HG02678 (cell line): ENCODE measurements around the gene HBEGF.
"Not testable (repeated sequence)": the region's sequence is repeated elsewhere in the genome, so short reads cannot be mapped to it uniquely, and the experiment has no call there.

ENCODE experiments used
- ATAC-seq: cut with Tn5 transposase; IDR thresholded peaks from one replicate; pipeline ENCODE4 v1.9.1; 2021; ENCODE audit warnings: mild to moderate bottlenecking, moderate library complexity; ENCODE audit not compliant: unreplicated experiment

Gene HBEGF

GRCh38 chr5:140361901-140362300 lies 15.5 kb upstream of the HBEGF start:
- ATAC-seq: no peak

- ATAC-seq: no peak
These were observed 14.5 kb upstream of the HBEGF start for GRCh38 chr5:140360681-140361479.

- ATAC-seq: no peak
These were observed 13.7 kb upstream of the HBEGF start, which contains the start of gene SLC4A9 for GRCh38 chr5:140360101-140360500. TSS of gene SLC4A9 (plus strand) at chr5:140360194. CDS start at chr5:140360237, 43 bp downstream.

- no peak for ATAC-seq
These were observed 12.4 kb upstream of the HBEGF start for GRCh38 chr5:140358738-140359310.

DNA sequence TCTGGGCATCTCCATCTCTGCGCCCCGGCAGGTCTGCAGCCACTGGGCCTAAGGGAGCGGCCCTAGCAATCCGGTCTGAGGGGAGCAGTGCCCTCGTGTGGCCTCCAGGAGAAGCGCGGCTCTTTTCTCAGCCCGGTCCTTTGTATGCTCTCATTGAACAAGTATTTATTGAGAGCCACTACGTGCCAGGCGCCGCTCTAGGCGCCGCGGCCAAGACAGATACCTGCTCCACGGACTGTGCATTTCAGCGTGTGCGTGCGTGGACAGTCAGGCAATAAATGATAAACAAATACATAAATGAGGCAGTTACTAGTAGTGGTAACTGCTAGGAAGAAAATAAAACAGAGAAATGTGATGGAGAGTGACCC lies 11.3 kb upstream of the HBEGF start:
- ATAC-seq: peak; percentile 98

DNA sequence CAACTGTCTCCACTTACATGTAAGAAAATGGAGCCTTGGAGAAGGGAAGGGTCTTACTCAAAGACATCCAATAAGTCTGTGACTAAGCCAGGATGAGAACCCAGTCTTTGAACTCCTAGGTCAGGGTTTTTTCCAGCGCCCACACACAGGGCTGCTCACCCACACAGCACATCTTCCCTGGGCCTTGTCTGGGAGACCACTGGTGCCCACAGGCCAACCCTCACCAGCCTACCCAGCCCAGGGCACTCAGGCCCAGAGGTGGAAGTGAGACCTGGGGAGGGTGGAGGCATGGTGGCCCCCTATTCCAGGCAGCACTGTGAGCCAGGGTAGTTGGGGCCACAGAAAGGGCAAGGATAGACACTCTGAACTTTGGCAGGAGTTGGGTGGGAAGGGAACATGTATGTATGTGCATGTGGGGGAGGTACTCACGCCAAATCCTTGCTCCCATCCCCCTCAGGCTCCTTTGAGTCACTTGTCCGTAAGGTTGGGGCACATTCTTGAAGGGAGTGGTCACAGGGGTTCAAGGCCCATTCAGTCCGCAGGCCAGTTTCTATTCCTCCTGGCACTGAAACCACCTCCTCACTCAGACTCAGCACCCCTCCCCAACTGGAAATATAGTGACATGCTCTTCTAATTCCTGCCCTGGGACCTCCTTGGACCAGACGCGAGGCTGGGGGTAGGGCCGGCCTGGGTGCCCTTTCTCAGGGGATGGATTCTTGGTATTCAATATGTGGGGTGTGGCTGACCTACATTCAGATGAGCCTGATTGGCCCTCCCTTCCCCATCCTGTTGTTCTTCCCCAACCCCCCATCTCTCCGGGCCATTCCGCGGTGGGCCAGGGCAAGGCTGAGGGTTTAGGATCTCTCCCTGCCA lies 10.7 kb upstream of the HBEGF start:
- ATAC-seq: peak; percentile 25

DNA sequence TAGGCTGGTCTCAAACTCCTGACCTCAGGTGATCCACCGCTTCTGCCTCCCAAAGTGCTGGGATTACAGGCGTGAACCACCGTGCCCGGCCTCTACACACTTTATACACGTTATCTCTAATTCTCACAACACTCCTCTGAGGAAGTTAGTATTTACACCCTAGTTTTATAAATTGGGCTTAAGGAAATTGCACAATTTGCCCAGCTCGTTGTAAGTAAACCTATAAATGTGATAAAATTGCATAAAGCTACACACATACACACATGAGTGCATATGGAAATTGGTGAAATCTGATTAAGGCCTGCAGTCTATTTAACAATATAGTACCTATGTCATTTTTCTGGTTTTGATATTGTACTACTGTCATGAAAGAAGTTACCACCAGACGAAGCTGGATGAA lies 9.1 kb upstream of the HBEGF start:
- no peak for ATAC-seq

- ATAC-seq: peak; percentile 63
These were observed 5.4 kb upstream of the HBEGF start for GRCh38 chr5:140351609-140352334.

GRCh38 chr5:140349244-140349643 lies 2.8 kb upstream of the HBEGF start:
- no peak for ATAC-seq

- ATAC-seq: no peak
These were observed 1.7 kb upstream of the HBEGF start for GRCh38 chr5:140348104-140348503.

- no peak for ATAC-seq
These were observed 957 bp upstream of the HBEGF start for GRCh38 chr5:140347360-140347759.

DNA sequence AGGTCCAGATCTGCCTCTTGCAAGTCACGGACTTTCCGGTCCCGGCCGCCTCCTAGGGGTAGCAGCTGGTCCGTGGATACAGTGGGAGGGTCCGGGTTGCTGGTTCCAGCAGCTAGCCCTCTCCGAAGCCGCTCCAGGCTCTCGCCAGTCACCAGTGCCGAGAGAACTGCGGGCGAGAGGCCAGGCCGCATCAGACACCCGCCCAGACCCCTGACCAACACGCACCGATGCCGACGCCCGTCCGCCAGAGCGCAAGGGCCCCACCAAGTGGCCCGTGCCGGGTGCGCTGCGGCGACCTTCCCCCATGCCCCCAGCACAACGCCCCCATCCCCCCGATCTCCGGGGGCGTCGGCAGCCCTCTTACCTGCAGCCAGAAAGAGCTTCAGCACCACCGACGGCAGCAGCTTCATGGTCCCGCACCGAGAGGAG lies 470 bp downstream of the HBEGF start:
- ATAC-seq: peak; percentile 15

DNA sequence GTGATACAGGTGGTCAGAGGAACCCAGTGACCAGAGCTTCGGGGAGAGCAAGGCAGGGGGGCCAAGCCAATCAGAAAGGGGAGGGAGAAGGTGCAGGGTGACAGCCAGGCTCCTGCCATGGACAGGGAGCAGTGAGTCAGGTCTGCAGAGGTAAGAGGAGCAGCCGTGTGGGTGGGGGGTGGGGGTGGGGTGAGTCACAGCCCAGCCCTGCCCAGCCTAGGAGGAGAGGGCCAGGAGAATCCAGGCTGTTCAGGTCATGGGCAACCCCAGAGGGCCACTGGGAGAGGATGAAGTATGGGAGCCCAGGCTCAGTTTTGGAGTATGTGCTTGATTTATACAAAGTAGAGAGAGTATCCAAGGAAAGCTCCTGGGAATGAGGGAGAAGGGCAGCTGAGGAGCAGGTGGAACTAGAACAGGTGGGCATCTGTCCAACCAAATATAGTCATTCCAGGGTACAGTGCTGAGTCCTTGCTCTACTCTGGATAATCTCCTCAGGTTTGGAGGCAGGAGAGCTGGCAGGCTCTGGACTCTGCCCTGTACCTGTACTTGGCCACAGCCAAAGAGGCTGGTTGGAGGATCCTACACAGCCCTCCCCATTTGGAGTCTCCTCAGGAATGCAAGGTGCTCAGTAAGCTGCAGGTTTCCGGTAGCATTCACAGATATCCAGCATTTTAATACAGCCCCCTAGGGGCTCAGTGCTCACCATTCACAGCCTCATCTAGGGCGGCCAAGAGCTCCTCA lies 1.6 kb downstream of the HBEGF start:
- ATAC-seq: no peak

DNA sequence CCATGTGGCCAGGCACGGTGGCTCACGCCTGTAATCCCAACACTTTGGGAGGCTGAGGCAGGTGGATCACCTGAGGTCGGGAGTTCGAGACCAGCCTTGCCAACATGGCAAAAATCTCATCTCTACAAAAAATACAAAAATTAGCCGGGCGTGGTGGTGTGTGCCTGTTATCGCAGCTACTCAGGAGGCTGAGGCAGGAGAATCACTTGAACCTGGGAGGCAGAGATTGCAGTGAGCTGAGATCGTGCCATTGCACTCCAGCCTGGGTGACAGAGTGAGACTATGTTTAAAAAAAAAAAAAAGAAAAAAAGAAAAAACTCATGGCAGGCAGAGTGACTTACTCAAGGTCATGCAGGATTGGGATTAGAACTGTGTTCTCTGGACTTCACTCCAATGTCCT lies 2.6 kb downstream of the HBEGF start:
- ATAC-seq: not testable (repeated sequence)

GRCh38 chr5:140342896-140343295 lies 3.5 kb downstream of the HBEGF start:
- no peak for ATAC-seq

GRCh38 chr5:140342287-140342686 lies 4.1 kb downstream of the HBEGF start:
- ATAC-seq: no peak

GRCh38 chr5:140341591-140341990 lies 4.8 kb downstream of the HBEGF start:
- ATAC-seq: no peak

- ATAC-seq: no peak
These were observed 5.7 kb downstream of the HBEGF start for GRCh38 chr5:140340605-140341121.

DNA sequence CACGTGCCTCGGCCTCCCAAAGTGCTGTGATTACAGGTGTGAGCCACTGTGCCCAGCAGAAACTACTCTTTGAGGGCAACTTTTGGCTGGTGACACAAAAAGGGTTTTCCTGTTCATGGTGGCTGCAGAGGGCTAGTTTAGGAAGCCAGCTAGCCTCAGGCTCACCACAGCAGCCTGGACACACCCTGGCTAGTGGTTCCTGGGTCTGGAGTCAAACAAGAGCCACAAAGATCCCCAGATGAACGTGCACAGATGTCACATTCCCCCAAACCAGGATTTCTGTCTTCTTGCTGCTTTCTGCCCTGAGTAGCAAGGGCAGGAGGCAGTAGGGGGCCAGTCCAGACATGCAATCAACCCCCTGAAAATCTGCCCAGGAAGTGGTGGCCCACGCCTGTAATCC lies 6.8 kb downstream of the HBEGF start:
- ATAC-seq: no peak

DNA sequence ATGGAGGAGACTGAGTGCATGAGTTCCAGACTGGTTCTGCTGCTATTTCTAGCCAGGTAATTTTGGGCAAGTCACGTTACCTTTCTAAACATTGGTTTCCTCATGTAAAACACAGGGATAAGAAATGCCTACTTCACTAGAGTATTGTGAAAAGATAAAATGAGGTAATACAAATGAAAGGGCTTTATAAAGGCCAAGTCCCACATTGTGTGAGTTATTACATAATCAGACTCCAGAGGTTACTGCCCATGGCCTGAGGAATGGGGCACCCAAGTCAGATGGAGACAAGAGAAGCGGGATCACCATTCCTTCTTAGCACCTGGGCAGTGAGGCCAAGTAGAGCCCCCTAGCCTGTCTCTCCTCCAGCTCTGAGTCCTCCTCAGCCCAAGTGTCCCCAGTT lies 7.5 kb downstream of the HBEGF start:
- no peak for ATAC-seq
